HG03442 (cell line): Measurements from ENCODE around the gene EDA2R.

Experiments used
- ATAC-seq: cut with Tn5 transposase; IDR thresholded peaks from one replicate; pipeline ENCODE4 v1.9.1; 2021; ENCODE audit warnings: mild to moderate bottlenecking, moderate library complexity; ENCODE audit not compliant: unreplicated experiment

Gene EDA2R

GRCh38 chrX:66638591-66639500 is at the start of gene EDA2R:
EDA2R (minus strand) TSS chrX:66639078; CDS start chrX:66616020, 23,058 bp downstream.
- ATAC-seq, result peak; percentile 96

- ATAC-seq, result no peak
Observed at GRCh38 chrX:66684196-66684595, 45.3 kb upstream of the EDA2R start.

GRCh38 chrX:66680451-66680850 is 41.6 kb upstream of the EDA2R start:
- ATAC-seq, result no peak

- ATAC-seq, result no peak
Observed at GRCh38 chrX:66677430-66677829, 38.6 kb upstream of the EDA2R start.

- ATAC-seq, result no peak
Observed at GRCh38 chrX:66676990-66677389, 38.1 kb upstream of the EDA2R start.

- ATAC-seq, result no peak
Observed at GRCh38 chrX:66676413-66676812, 37.5 kb upstream of the EDA2R start.

- no peak for ATAC-seq
Observed at GRCh38 chrX:66675541-66675940, 36.7 kb upstream of the EDA2R start.

- no peak for ATAC-seq
Observed at GRCh38 chrX:66674506-66674905, 35.6 kb upstream of the EDA2R start.

GRCh38 chrX:66672106-66672505 is 33.2 kb upstream of the EDA2R start:
- ATAC-seq, result no peak

- no peak for ATAC-seq
Observed at GRCh38 chrX:66654411-66654810, 15.5 kb upstream of the EDA2R start.

- ATAC-seq, result no peak
Observed at GRCh38 chrX:66635360-66635759, 3.5 kb downstream of the EDA2R start.

- ATAC-seq, result no peak
Observed at GRCh38 chrX:66634272-66634671, 4.6 kb downstream of the EDA2R start.

GRCh38 chrX:66633541-66633940 is 5.3 kb downstream of the EDA2R start:
- no peak for ATAC-seq

- ATAC-seq, result no peak
Observed at GRCh38 chrX:66632981-66633380, 5.9 kb downstream of the EDA2R start.

- no peak for ATAC-seq
Observed at GRCh38 chrX:66632473-66632872, 6.4 kb downstream of the EDA2R start.

GRCh38 chrX:66625525-66625924 is 13.4 kb downstream of the EDA2R start:
- peak; percentile 77 for ATAC-seq

GRCh38 chrX:66622209-66622608 is 16.7 kb downstream of the EDA2R start:
- no peak for ATAC-seq

- no peak for ATAC-seq
Observed at GRCh38 chrX:66616944-66617343, 21.9 kb downstream of the EDA2R start.

- ATAC-seq, result no peak
Observed at GRCh38 chrX:66602381-66602938, 36.4 kb downstream of the EDA2R start.

GRCh38 chrX:66601522-66601921 is 37.4 kb downstream of the EDA2R start:
- ATAC-seq, result no peak

GRCh38 chrX:66579219-66579618 is 59.7 kb downstream of the EDA2R start:
- no peak for ATAC-seq

- no peak for ATAC-seq
Observed at GRCh38 chrX:66553973-66554372, 84.9 kb downstream of the EDA2R start.
